ENCODE results near the gene SDC4. TPM values are rescaled to one million over a fixed set of nuclear protein-coding genes. Genes with fewer than 3 reads are reported as not detected.

The SDC4 gene
- total RNA-seq, 2 donors from 2014 or later, result 71.4 to 95.2 TPM

- peak; percentile 81 for DNase-seq (ENCODE audit: low spot score)
- no peak overlapping the region for H3K27ac ChIP-seq
- no peaks in the 10 kb centered on the region for H3K36me3 ChIP-seq
- TF ChIP-seq, protein P1, sequence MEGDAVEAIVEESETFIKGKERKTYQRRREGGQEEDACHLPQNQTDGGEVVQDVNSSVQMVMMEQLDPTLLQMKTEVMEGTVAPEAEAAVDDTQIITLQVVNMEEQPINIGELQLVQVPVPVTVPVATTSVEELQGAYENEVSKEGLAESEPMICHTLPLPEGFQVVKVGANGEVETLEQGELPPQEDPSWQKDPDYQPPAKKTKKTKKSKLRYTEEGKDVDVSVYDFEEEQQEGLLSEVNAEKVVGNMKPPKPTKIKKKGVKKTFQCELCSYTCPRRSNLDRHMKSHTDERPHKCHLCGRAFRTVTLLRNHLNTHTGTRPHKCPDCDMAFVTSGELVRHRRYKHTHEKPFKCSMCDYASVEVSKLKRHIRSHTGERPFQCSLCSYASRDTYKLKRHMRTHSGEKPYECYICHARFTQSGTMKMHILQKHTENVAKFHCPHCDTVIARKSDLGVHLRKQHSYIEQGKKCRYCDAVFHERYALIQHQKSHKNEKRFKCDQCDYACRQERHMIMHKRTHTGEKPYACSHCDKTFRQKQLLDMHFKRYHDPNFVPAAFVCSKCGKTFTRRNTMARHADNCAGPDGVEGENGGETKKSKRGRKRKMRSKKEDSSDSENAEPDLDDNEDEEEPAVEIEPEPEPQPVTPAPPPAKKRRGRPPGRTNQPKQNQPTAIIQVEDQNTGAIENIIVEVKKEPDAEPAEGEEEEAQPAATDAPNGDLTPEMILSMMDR (IDR thresholded peaks at IDR 0.05), result peak; percentile 94 to 97
- no peaks in the 10 kb centered on the region for H3K27me3 ChIP-seq
- peak overlapping the region; percentile 31 to 60 for H3K4me3 ChIP-seq
- H3K4me1 ChIP-seq, result peaks cover 0 to 12% of the 10 kb centered on the region in 2 donors
- no peaks in the 10 kb centered on the region for H3K9me3 ChIP-seq
These were observed 54.9 kb downstream of the SDC4 start for GRCh38 chr20:45293041-45294002.

- DNase-seq (ENCODE audit: low spot score), result no peak
- H3K27ac ChIP-seq, result no peak overlapping the region
- H3K4me1 ChIP-seq, result peaks cover 0 to 12% of the 10 kb centered on the region in 2 donors
- H3K27me3 ChIP-seq, result no peaks in the 10 kb centered on the region
- no peak overlapping the region for H3K4me3 ChIP-seq
- H3K9me3 ChIP-seq, result no peaks in the 10 kb centered on the region
- TF ChIP-seq, protein P1 (IDR thresholded peaks at IDR 0.05), result no peak
- no peaks in the 10 kb centered on the region for H3K36me3 ChIP-seq
These were observed 55.9 kb downstream of the SDC4 start for GRCh38 chr20:45292343-45292742.

DNA sequence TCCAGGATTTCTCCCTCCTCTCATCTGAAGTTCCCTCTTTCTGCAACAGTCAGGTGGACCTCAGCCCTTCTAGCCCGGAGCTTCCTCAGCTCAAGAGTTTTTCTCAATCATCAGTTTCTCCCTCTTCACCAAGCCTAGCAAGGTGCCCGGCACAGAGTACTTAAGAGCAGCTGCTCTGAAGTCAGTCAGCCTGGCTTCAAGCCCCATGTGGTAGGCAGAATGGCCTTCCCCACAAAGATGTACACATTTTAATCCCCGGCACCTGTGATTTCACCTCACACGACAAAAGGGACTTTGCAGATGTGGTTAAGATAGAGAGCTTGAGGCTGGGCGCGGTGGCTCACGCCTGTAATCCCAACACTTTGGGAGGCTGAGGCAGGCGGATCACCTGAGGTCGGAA, 56.7 kb downstream of the SDC4 start:
- TF ChIP-seq, protein P1 (IDR thresholded peaks at IDR 0.05), result no peak
- no peaks in the 10 kb centered on the region for H3K36me3 ChIP-seq
- DNase-seq (ENCODE audit: low spot score), result no peak
- H3K27me3 ChIP-seq, result no peaks in the 10 kb centered on the region
- peaks cover 0 to 12% of the 10 kb centered on the region in 2 donors for H3K4me1 ChIP-seq
- no peak overlapping the region for H3K27ac ChIP-seq
- H3K4me3 ChIP-seq, result no peak overlapping the region
- H3K9me3 ChIP-seq, result no peaks in the 10 kb centered on the region

DNA sequence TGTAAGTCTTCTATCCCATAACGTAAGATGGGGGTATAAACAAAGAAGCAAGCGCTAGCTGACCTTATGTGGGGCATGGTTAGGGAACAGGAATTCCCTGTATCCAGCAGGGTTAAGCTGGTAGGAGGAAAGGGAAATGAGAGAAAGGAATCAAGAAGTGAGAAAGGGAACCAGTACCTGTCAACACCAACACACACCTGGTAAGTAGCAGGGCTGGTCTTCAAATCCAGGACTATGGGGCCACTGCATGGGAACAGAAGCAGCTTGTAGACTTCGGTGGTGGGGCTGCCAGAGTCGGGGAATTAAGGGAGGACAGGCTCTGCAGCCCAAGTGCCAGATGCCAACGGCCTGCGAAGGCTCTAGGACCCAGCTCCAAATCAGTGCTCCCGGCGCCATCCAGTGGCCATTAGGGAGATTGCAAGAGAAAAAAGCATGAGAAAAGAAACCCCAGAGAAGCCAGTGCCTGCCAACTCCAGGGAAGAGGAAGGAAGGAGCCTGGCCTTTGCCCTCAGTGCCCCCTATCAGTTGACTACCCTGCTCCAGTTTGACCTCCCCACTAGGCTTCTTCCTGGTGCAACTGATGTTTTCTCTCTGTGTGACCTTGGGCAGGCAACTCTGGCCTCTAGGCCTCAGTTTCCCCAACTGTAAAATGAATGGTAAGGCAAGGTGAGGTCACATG, 57.4 kb downstream of the SDC4 start:
- peaks cover 0 to 12% of the 10 kb centered on the region in 2 donors for H3K4me1 ChIP-seq
- H3K36me3 ChIP-seq, result no peaks in the 10 kb centered on the region
- no peaks in the 10 kb centered on the region for H3K27me3 ChIP-seq
- TF ChIP-seq, protein P1 (IDR thresholded peaks at IDR 0.05), result peak; percentile 74 to 92
- H3K9me3 ChIP-seq, result no peaks in the 10 kb centered on the region
- H3K27ac ChIP-seq, result no peak overlapping the region
- no peak overlapping the region for H3K4me3 ChIP-seq
- DNase-seq (ENCODE audit: low spot score), result peak; percentile 84

DNA sequence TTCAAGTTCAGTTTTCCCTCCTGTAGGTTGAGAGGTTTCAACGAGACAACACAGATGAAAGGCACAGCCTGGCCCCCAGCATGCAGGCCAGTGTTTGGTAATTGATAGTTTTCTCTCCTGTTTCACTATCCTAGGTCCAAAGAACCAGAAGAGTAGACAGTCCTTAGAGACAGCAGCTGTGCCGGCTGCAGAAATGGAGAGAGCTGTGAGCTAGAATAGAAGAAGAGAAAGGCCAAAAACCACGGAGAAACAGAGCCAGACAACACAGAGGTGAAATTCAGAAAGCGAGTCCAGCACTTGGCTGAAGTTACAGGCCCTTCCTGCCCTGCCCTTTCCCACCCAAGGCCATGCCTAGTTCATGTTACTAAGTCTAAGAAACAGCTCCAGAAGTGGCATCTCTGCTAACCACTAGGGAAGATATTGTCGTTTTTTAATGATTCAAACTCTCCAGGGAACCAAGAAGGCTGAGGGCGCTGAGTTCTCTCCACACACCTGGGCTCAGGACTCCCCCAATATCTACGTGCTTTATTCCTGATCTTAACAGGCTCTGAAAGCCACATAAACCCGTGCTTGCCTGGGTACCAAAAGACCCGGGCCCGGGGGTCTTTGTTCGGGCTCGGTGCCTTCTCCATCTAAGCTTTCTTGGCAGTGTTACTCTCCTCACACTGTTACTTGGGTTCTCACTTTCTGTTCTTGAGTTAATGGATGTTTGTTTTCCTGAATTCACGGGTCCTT, 58.1 kb downstream of the SDC4 start:
- no peaks in the 10 kb centered on the region for H3K9me3 ChIP-seq
- no peak for DNase-seq (ENCODE audit: low spot score)
- H3K27ac ChIP-seq, result no peak overlapping the region
- TF ChIP-seq, protein P1 (IDR thresholded peaks at IDR 0.05), result no peak
- H3K36me3 ChIP-seq, result no peaks in the 10 kb centered on the region
- no peaks in the 10 kb centered on the region for H3K27me3 ChIP-seq
- peaks cover 0 to 12% of the 10 kb centered on the region in 2 donors for H3K4me1 ChIP-seq
- H3K4me3 ChIP-seq, result no peak overlapping the region
